RWPE2 (cell line): ENCODE measurements around the gene KRT1.

Experiments used
- ATAC-seq: fragments of 200-7000 bp; cut with Tn5 transposase; 3 replicates; pipeline ENCODE4 v1.9.1; 2021; ENCODE audit warnings: low read depth
- DNase-seq: peaks from one replicate; pipeline ENCODE4 v3.0.0-alpha.2; 2020; ENCODE audit warnings: low spot score
- H3K27ac ChIP-seq: fragments of 450-650 bp; 2 replicates; pipeline ENCODE4 v1.5.1; 2017; ENCODE audit warnings: mild to moderate bottlenecking; ENCODE audit not compliant: poor library complexity, severe bottlenecking
- H3K27me3 ChIP-seq: fragments of 250-450 bp; sonication (Bioruptor Pico); 2 replicates; pipeline ENCODE4 v1.5.1; 2021; ENCODE audit warnings: mild to moderate bottlenecking, moderate library complexity; ENCODE audit not compliant: insufficient read depth, poor library complexity, severe bottlenecking
- H3K36me3 ChIP-seq: fragments of 250-450 bp; sonication (Bioruptor Pico); 2 replicates; pipeline ENCODE4 v1.5.1; 2020; ENCODE audit warnings: low read depth, mild to moderate bottlenecking, moderate library complexity
- H3K4me1 ChIP-seq: fragments of 250-450 bp; sonication (Bioruptor Pico); 2 replicates; pipeline ENCODE4 v1.5.1; 2021; ENCODE audit warnings: mild to moderate bottlenecking, moderate library complexity; ENCODE audit not compliant: insufficient read depth, poor library complexity, severe bottlenecking
- H3K4me3 ChIP-seq: fragments of 250-450 bp; sonication (Bioruptor Pico); 2 replicates; pipeline ENCODE4 v1.5.1; 2021; ENCODE audit warnings: mild to moderate bottlenecking, moderate library complexity; ENCODE audit not compliant: severe bottlenecking
- H3K9me3 ChIP-seq: fragments of 250-450 bp; sonication (Bioruptor Pico); 2 replicates; pipeline ENCODE4 v1.5.1; 2021; ENCODE audit warnings: mild to moderate bottlenecking, moderate library complexity; ENCODE audit not compliant: severe bottlenecking
- CTCF ChIP-seq: fragments of 450-650 bp; IDR thresholded peaks from one replicate; pipeline ENCODE4 v1.5.1; 2017; ENCODE audit warnings: mild to moderate bottlenecking, moderate library complexity; ENCODE audit not compliant: poor library complexity, severe bottlenecking

Gene KRT1

GRCh38 chr12:52701281-52701680 is 21.1 kb upstream of the KRT1 start:
- H3K9me3 ChIP-seq: no peaks in the 10 kb centered on the region
- H3K4me1 ChIP-seq: no peaks in the 10 kb centered on the region
- H3K36me3 ChIP-seq: no peaks in the 10 kb centered on the region
- DNase-seq (no peak), ATAC-seq (no peak)
- no peak for TF ChIP-seq CTCF
- no peak overlapping the region for H3K4me3 ChIP-seq
- H3K27me3 ChIP-seq: no peaks in the 10 kb centered on the region
- H3K27ac ChIP-seq: no peak overlapping the region

GRCh38 chr12:52699960-52700359 is 19.8 kb upstream of the KRT1 start:
- Histone ChIP-seq H3K27me3 (no peaks in the 10 kb centered on the region), H3K36me3 (no peaks in the 10 kb centered on the region), H3K4me3 (no peak overlapping the region), H3K27ac (no peak overlapping the region), H3K4me1 (no peaks in the 10 kb centered on the region), H3K9me3 (no peaks in the 10 kb centered on the region)
- ATAC-seq: no peak
- TF ChIP-seq CTCF: no peak
- DNase-seq: no peak

- no peak overlapping the region for H3K4me3 ChIP-seq
- no peaks in the 10 kb centered on the region for H3K4me1 ChIP-seq
- H3K36me3 ChIP-seq: no peaks in the 10 kb centered on the region
- no peak overlapping the region for H3K27ac ChIP-seq
- no peaks in the 10 kb centered on the region for H3K27me3 ChIP-seq
- no peak for TF ChIP-seq CTCF
- no peak for ATAC-seq
- no peak for DNase-seq
- no peaks in the 10 kb centered on the region for H3K9me3 ChIP-seq
Measured at GRCh38 chr12:52699373-52699772, 19.2 kb upstream of the KRT1 start.

- no peaks in the 10 kb centered on the region for H3K27me3 ChIP-seq
- DNase-seq (no peak), ATAC-seq (0 out of 3 replicates have a peak, but pooled peaks have one; percentile 36)
- H3K27ac ChIP-seq: no peak overlapping the region
- H3K9me3 ChIP-seq: no peaks in the 10 kb centered on the region
- no peak overlapping the region for H3K4me3 ChIP-seq
- no peaks in the 10 kb centered on the region for H3K4me1 ChIP-seq
- TF ChIP-seq CTCF: no peak
- H3K36me3 ChIP-seq: no peaks in the 10 kb centered on the region
Measured at GRCh38 chr12:52698651-52699340, 18.6 kb upstream of the KRT1 start.

- TF ChIP-seq CTCF: no peak
- Histone ChIP-seq H3K4me3 (no peak overlapping the region), H3K4me1 (no peaks in the 10 kb centered on the region), H3K36me3 (no peaks in the 10 kb centered on the region), H3K27ac (no peak overlapping the region), H3K27me3 (no peaks in the 10 kb centered on the region), H3K9me3 (no peaks in the 10 kb centered on the region)
- no peak for ATAC-seq
- DNase-seq: no peak
Measured at GRCh38 chr12:52697058-52697582, 16.9 kb upstream of the KRT1 start.
